Retinal pigment epithelial cell (primary cell): Measurements from ENCODE around the gene LYAR.

ENCODE experiments used
- DNase-seq: peaks from one replicate; pipeline ENCODE4 v3.0.0-alpha.2; 2010; ENCODE audit warnings: low read depth
- H3K4me3 ChIP-seq: 2 replicates; pipeline ENCODE4 v1.5.1; 2011; ENCODE audit warnings: mild to moderate bottlenecking, low read length, control low read depth, moderate library complexity
- TF ChIP-seq, protein P1 (sequence below): conservative IDR thresholded peaks from 2 replicates; pipeline ENCODE4 v1.5.1; 2011; ENCODE audit warnings: low read depth, low read length, control low read depth, inconsistent platforms

The LYAR gene

DNA sequence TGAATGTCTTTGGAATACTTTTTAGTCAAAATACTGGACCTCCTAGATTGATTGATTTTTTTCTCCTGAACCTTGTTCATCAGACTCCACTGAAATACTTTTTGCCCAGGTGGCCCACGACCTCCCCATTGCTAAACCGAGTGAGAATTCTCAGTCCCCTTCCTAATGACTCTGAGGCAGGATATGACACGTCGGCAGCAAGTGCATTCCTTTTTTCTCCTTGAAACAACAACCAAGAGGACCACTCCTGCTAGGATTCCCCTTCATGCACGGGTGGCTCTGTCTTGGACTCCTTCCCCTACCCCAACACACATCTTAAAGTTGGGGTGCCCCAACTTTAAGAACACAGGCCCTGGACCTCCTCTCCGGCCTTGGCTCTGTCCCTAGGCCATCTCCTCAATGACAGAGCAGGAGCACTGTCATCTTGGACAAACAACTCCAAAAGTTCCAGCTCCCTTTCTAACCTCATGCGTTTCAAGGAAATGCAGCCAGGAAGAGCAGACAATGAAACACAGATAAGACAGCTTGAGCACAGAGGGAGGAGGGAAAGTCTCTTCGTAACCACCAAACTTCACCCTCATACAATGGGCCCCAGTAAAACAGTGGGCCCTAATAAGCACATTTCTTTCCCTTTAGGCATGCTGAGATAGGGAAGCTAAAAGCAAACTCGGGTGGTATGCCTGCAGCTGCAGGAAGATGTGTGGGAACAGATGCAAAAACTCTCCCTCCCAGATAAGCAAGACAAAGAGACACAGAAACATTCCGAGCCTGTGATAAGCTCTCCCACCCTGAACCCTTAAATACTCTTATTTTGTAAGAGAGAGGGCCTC lies 34.0 kb upstream of the LYAR start:
- no peak for DNase-seq
- H3K4me3 ChIP-seq = no peak overlapping the region
- TF ChIP-seq, protein P1, sequence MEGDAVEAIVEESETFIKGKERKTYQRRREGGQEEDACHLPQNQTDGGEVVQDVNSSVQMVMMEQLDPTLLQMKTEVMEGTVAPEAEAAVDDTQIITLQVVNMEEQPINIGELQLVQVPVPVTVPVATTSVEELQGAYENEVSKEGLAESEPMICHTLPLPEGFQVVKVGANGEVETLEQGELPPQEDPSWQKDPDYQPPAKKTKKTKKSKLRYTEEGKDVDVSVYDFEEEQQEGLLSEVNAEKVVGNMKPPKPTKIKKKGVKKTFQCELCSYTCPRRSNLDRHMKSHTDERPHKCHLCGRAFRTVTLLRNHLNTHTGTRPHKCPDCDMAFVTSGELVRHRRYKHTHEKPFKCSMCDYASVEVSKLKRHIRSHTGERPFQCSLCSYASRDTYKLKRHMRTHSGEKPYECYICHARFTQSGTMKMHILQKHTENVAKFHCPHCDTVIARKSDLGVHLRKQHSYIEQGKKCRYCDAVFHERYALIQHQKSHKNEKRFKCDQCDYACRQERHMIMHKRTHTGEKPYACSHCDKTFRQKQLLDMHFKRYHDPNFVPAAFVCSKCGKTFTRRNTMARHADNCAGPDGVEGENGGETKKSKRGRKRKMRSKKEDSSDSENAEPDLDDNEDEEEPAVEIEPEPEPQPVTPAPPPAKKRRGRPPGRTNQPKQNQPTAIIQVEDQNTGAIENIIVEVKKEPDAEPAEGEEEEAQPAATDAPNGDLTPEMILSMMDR = no peak

- no peak for DNase-seq
- no peak overlapping the region for H3K4me3 ChIP-seq
- TF ChIP-seq, protein P1 = no peak
Observed at GRCh38 chr4:4321951-4322688, 32.2 kb upstream of the LYAR start.

DNA sequence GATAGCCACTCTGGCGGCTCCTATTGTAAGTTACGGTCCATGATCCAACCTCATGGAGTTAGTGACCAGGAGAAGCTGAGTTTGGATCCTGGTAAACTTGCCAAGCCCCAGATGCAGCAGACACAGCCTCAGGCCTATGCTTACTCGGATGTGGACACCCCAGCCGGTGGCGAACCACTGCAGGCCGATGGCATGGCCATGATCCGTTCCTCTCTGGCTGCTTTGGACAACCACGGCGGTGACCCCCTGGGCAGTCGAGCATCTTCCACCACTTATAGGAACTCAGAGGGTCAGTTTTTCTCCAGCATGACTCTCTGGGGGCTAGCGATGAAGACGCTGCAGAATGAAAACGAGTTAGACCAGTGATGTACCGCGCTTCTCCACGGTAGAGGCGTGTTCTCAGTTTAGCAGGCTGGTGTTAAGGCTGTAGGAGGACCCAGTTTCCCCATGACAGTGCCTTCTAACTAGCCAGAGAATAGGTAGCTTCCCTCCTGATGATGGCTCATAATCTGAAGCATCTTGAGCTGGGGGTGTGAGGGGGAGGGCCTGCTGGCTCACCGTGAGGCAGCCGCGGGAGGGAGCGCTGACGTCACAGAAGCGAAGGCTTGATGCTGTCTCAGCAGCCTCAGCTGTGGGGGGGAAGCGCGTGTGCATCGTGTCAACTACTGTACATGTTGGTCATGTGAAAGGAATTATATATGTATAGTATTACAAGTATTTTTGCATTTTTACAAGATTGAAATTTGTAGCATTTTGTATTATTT lies 31.2 kb upstream of the LYAR start:
- no peak overlapping the region for H3K4me3 ChIP-seq

GRCh38 chr4:4320528-4320927 lies 30.6 kb upstream of the LYAR start:
- TF ChIP-seq, protein P1 = no peak
- H3K4me3 ChIP-seq = no peak overlapping the region
- no peak for DNase-seq

More for the DNA sequence above, 31.2 kb upstream of the LYAR start:
- DNase-seq = no peak
- TF ChIP-seq, protein P1 = no peak

DNA sequence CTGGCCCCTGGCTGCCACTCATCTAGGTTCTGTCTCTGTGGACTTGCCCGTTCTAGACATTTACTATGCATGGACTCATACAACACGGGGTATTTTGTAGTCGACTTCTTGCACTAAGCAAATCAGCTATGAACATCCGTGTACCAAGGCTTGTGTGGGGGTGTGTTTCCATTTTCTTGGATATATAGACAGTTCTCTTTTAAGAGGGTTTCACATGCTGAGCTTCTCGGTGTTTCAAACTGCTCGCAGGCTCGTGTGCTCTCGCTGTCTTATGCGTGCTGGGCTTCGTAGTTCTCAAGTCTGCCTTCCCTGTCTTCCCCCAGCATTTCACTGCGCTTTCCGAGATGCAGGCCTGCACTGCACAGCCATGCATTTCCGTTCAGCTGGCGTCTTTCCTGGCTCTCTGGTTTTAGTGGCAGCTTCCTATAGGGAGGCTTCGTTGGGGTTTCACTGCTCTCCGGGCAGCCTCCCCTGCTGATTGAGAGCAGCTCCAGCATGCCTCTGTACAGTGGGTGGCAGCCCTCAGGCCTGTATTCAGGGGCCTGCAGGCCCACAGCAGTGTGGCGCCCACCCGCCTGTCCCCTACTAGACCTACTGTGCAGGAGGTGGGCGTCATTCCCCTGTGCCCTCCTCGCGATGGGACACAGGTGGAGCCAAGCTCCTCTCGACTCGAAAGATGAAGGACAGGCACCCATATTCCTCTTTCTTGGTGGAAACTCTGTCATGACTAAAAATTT lies 27.7 kb upstream of the LYAR start:
- H3K4me3 ChIP-seq = no peak overlapping the region
- no peak for DNase-seq
- TF ChIP-seq, protein P1 = no peak

DNA sequence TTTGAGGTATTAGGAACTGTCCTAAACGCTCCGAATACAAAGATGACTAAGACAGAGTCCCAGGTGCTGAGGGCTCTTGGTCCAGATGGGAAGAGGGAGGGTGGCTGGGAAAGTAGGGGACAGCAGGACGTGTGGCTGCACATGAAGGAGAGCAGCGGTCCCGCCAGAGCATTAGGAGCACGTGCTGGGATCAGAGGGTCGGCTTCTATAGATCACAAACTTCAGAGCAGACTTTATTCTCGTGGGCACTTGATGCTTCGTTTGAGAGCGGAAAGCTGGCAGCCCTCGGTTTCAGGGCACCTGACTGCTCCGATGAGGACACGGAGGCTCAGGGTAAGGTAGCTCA lies 26.2 kb upstream of the LYAR start:
- TF ChIP-seq, protein P1 = no peak
- no peak overlapping the region for H3K4me3 ChIP-seq
- no peak for DNase-seq
